Peyer's patch (tissue), 4 donors: ENCODE measurements around the gene C19orf47.

Experiments
- POLR2A ChIP-seq, 2 donors: fragments of 450-650 bp; IDR thresholded peaks; one replicate each; pipeline ENCODE4 v1.5.1; 2017; ENCODE audit warnings: antibody characterized with exemption in 2 of 2, mild to moderate bottlenecking in 2 of 2, moderate library complexity in 2 of 2
- TF ChIP-seq, protein P1 (sequence below), 6 experiments: fragments of 450-650 bp in 4 of 6; fragments of 200-600 bp in 2 of 6; sonication (generic) in 1 of 6; IDR thresholded peaks; one replicate each; pipeline ENCODE4 v1.5.1; 2017 to 2019; ENCODE audit warnings: antibody characterized with exemption in 6 of 6, mild to moderate bottlenecking in 3 of 6, moderate library complexity in 1 of 6

DNA sequence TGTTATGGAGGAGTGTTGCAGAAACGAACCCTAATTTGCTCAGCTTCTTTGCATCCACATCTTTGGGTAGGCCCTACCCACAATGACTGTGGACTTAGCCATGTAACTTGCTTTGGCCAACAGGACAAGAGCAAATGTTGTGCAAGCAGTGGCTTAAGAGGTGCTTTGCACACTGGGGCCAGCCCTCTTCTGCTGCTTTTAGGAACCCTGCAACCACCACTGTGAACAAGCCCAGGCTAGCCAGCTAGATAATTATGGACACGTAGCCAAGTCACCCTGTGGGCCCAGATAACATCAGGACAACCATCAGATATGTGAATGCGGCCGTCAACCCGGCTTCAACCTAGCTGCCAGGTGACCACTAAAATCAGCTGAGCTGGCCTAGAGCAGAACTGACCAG, 17.1 kb downstream of the C19orf47 start:
- TF ChIP-seq, protein P1, sequence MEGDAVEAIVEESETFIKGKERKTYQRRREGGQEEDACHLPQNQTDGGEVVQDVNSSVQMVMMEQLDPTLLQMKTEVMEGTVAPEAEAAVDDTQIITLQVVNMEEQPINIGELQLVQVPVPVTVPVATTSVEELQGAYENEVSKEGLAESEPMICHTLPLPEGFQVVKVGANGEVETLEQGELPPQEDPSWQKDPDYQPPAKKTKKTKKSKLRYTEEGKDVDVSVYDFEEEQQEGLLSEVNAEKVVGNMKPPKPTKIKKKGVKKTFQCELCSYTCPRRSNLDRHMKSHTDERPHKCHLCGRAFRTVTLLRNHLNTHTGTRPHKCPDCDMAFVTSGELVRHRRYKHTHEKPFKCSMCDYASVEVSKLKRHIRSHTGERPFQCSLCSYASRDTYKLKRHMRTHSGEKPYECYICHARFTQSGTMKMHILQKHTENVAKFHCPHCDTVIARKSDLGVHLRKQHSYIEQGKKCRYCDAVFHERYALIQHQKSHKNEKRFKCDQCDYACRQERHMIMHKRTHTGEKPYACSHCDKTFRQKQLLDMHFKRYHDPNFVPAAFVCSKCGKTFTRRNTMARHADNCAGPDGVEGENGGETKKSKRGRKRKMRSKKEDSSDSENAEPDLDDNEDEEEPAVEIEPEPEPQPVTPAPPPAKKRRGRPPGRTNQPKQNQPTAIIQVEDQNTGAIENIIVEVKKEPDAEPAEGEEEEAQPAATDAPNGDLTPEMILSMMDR (IDR thresholded peaks at IDR 0.05) = no peak
- TF ChIP-seq POLR2A (IDR thresholded peaks at IDR 0.05) = no peak
